Measurements from ENCODE around the gene PRKN.

GRCh38 chr6:161465403-161465802 lies 1262.2 kb downstream of the PRKN start:
- no peak for TF ChIP-seq CTCF (IDR thresholded peaks at IDR 0.05; ENCODE audit: borderline replicate concordance, extremely low read depth, low read length, poor library complexity, severe bottlenecking)
- no peak for TF ChIP-seq EZH2 (IDR thresholded peaks at IDR 0.05; ENCODE audit: borderline replicate concordance, low read depth, low read length, severe bottlenecking)

Data from DND-41 (cell line).